Cardiac septum (tissue), 1 donor: ENCODE data around the gene ADAM11. TPM values are rescaled to one million over a fixed set of nuclear protein-coding genes. Genes with fewer than 3 reads are reported as not detected.

Experiments used
- DNase-seq: peaks from one replicate; pipeline ENCODE4 v3.0.0-alpha.2; 2020; ENCODE audit warnings: low spot score
- intact Hi-C: fragments of 100-400 bp; cut with DNase I; formaldehyde crosslinking; loops from one replicate; pipeline ENCODE4 v1.14.0; 2022
- total RNA-seq: library from RNA; stranded (reverse); fragmentation: NEBNext Ultra II Directional; extraction: Animal tissue kit (Norgen Biotek cat#: 25700); gene quantifications from one replicate; pipeline ENCODE4 v1.2.1, GENCODE V29; 2021
- donor health status: DM: no; HTN: no; CAD: no.

Gene ADAM11
- total RNA-seq, 1 donor from 2014 or later, result 1.00 TPM

- no peak for DNase-seq
- intact Hi-C loops, result no loop called here
These were observed 67.5 kb downstream of the ADAM11 start for GRCh38 chr17:44826123-44826790.

DNA sequence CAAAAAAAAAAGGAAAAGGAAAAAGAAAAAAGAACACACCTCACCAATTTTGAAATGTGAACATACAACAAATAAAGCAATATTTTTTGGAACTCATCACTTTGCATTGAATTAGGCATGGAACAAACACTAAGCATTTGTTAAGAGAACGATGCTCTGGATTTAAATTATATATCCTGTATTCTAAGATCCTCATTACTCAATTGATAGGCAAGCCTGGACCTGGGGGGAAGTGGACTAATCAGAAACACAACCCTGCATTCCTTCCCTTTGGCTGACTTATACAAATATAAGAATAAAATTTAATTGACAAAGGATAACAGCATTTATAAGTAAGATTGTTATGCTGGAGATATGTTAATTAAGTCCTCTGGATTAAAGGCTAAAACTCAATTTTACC, 69.1 kb downstream of the ADAM11 start:
- intact Hi-C loops, result loop anchor here (2.0 kb wide), 1 partner anchor 47 kb away; no protein-coding TSS in a partner anchor
- DNase-seq, result no peak

GRCh38 chr17:44828919-44829522, 70.2 kb downstream of the ADAM11 start:
- intact Hi-C loops, result loop anchor here (2.0 kb wide), 1 partner anchor 48 kb away; no protein-coding TSS in a partner anchor
- DNase-seq, result no peak

DNA sequence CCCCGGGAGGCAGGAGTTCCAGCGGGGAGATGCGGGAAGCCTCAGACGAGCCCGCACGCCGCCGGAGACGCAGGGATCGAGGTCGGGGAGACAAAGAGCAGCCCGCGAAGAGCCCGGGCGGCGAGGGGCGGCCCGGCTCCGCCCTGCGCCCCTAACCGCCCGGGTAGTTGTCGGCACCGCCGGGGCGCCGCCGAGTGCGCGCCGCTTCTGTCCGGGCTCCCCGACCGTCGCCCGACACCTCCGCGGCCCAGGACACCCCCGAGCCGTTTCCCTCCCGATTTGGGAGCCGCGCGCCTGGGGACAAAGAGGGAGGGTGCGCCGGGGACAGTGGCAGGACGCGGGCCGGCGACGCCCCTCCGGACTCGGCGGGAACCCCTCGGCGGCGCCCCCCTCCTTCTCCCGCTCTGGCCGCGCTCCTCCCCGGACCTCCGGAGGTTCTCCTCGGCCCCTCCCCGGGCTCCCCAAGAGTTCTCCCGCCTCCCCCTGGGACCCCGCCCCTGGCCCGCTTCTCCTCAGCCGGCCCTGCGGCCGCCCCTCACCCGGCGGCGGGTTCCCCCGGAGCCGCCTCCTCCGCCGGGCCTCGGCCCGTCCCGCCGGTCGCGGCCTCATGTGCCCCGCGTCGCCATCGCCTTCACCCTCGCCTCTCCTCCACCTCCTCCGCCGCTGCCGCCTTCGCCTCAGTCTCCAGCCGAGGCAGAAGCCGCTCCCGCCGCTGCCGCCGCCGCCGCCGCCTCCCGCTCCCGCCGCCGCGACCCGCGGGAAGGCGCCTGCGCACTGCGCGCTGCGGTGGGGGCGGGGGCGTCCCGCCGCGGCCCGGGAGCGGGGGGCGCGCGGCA, 71.0 kb downstream of the ADAM11 start, which contains the start of gene GJC1:
Gene GJC1 (minus strand): TSS at position 765 of the 836 bp plus-strand sequence. CDS start 24,470 bp downstream, outside the sequence.
- DNase-seq, result peak; percentile 79
- intact Hi-C loops, result loop anchor here (2.0 kb wide), 1 partner anchor 49 kb away; no protein-coding TSS in a partner anchor

GRCh38 chr17:44830359-44831288, 71.8 kb downstream of the ADAM11 start:
- intact Hi-C loops, result no loop called here
- peak; percentile 67 for DNase-seq

DNA sequence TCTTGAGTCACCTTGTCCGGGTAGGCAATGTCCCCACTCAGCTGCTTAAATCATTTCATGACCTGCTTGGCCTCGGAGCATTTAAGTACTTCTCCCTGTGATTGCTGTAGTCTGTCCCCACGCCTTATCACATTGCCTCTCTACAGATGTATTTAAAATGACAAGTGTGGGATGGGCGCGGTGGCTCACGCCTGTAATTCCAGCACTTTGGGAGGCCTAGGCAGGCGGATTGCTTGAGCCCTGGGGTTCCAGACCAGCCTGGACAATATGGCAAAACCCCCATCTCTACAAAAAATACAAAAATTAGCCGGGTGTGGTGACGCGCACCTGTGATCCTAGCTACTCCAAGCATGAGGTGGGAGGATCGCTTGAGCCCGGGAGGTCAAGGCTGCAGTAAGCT, 72.6 kb downstream of the ADAM11 start:
- intact Hi-C loops, result no loop called here
- peak; percentile 51 for DNase-seq

Other genes with a start within 250 kb of the ADAM11 start
- 5.7 TPM for gene FZD2, start 201.5 kb upstream of the ADAM11 start, total RNA-seq
- gene MEIOC, start 102.5 kb upstream of the ADAM11 start, total RNA-seq, result not detected
- gene CCDC43, start 69.2 kb upstream of the ADAM11 start, total RNA-seq, result 25.5 TPM
- 5.9 TPM for gene DBF4B, start 50.3 kb upstream of the ADAM11 start, total RNA-seq
- gene GJC1, start 71.3 kb downstream of the ADAM11 start, total RNA-seq, result 32.0 TPM
- gene HIGD1B, start 88.9 kb downstream of the ADAM11 start, total RNA-seq, result 10.3 TPM
- gene EFTUD2, start 140.5 kb downstream of the ADAM11 start, total RNA-seq, result 62.0 TPM
- gene GFAP, start 156.5 kb downstream of the ADAM11 start, total RNA-seq, result 7.0 TPM
- gene KIF18B, start 188.8 kb downstream of the ADAM11 start, total RNA-seq, result 0.13 TPM
- gene C1QL1, start 209.3 kb downstream of the ADAM11 start, total RNA-seq, result 0.97 TPM